ENCODE data around the gene MEF2D. TPM values are rescaled to one million over a fixed set of nuclear protein-coding genes. Genes with fewer than 3 reads are reported as not detected.
A peak's percentile ranks its signal among the peaks of the same experiment; 100 is the strongest.

The MEF2D gene
- total RNA-seq, 2 donors from 2014 or later = 76.1 to 101 TPM

DNA sequence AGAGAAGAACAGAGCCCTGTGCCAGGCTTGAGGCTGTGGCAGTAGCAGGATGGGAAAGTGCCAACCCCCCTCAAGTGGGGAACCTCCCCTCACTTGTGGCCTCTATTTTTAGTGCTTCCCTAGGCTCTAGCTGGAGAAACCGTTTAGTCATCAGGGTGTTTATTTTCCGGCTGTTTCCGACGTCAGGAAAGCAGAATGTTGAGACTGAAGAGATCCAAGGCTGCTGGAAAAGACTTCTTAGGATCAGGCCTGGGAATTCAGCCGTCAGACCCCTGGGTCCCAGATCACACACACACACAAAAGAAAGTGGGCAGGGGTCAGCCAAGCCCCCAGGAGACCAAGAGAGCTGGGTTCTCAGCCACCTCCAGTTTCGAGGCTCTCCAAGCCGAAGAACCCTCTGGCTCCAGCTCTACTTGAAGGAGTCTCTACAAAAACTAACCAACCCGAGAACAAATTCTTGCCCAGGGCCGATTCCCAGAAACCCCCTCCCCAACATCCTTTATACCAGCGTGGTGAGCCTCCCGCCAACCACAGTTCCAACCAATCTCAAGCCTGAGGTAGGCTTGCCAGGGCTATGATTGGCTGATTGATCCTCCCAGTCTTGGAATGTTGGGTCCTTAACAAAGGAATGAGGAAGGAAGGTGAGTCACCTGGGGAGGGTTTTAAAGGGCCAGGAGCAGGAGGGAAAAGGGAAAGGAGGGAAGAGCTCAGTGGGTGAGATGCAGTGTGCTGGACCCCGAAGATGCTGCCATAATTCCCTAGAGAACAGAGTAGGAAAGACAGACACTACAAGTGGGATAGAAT, 2.5 kb upstream of the MEF2D start:
- H3K4me3 ChIP-seq = peak overlapping the region; percentile 87
- H3K27me3 ChIP-seq (replicated peaks; ENCODE audit: insufficient read depth) = no peaks in the 10 kb centered on the region
- ATAC-seq (ENCODE audit: insufficient number of reproducible peaks, low FRiP score, low read depth) = peak; percentile 34
- H3K36me3 ChIP-seq = no peaks in the 10 kb centered on the region
- TF ChIP-seq, protein P1, sequence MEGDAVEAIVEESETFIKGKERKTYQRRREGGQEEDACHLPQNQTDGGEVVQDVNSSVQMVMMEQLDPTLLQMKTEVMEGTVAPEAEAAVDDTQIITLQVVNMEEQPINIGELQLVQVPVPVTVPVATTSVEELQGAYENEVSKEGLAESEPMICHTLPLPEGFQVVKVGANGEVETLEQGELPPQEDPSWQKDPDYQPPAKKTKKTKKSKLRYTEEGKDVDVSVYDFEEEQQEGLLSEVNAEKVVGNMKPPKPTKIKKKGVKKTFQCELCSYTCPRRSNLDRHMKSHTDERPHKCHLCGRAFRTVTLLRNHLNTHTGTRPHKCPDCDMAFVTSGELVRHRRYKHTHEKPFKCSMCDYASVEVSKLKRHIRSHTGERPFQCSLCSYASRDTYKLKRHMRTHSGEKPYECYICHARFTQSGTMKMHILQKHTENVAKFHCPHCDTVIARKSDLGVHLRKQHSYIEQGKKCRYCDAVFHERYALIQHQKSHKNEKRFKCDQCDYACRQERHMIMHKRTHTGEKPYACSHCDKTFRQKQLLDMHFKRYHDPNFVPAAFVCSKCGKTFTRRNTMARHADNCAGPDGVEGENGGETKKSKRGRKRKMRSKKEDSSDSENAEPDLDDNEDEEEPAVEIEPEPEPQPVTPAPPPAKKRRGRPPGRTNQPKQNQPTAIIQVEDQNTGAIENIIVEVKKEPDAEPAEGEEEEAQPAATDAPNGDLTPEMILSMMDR (IDR thresholded peaks at IDR 0.05) = no peak
- peaks cover 35 to 55% of the 10 kb centered on the region in 2 donors for H3K4me1 ChIP-seq (ENCODE audit: control insufficient read depth in 1 of 2, low read depth in 2 of 2)
- peak; percentile 65 for DNase-seq (ENCODE audit: low spot score)
- H3K9me3 ChIP-seq = no peaks in the 10 kb centered on the region
- peak overlapping the region; percentile 100 for H3K27ac ChIP-seq

DNA sequence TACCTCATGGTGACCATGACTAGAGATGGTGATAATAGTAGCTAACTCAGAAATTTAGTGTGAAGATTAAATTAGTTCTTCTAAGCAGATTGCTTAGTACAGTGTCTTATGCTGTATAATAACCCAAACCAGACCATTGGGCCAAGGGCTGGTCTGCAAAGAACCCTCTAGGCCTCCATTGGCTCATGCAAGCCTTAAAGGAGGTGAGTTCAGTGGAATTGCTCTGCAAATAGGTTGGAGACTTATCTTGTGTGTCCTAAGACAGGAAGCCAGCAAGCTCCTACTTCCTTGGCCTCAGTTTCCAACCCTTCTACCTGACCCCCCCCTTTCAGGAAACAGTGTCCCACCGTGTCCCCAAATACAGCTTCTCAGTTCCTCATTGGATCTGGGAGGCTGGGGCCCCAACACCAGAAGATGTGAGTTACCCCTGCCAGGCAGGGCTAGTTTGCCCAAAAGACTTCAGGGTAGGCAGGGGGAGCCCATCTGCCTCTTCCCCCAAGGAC, 1.9 kb upstream of the MEF2D start:
- peak overlapping the region; percentile 87 for H3K4me3 ChIP-seq
- H3K9me3 ChIP-seq = no peaks in the 10 kb centered on the region
- ATAC-seq (ENCODE audit: insufficient number of reproducible peaks, low FRiP score, low read depth) (no peak), DNase-seq (ENCODE audit: low spot score) (no peak)
- peak overlapping the region; percentile 100 for H3K27ac ChIP-seq
- H3K4me1 ChIP-seq (ENCODE audit: control insufficient read depth in 1 of 2, low read depth in 2 of 2) = peaks cover 37 to 55% of the 10 kb centered on the region in 2 donors
- TF ChIP-seq, protein P1 (IDR thresholded peaks at IDR 0.05) = no peak
- H3K27me3 ChIP-seq (replicated peaks; ENCODE audit: insufficient read depth) = no peaks in the 10 kb centered on the region
- H3K36me3 ChIP-seq = no peaks in the 10 kb centered on the region

DNA sequence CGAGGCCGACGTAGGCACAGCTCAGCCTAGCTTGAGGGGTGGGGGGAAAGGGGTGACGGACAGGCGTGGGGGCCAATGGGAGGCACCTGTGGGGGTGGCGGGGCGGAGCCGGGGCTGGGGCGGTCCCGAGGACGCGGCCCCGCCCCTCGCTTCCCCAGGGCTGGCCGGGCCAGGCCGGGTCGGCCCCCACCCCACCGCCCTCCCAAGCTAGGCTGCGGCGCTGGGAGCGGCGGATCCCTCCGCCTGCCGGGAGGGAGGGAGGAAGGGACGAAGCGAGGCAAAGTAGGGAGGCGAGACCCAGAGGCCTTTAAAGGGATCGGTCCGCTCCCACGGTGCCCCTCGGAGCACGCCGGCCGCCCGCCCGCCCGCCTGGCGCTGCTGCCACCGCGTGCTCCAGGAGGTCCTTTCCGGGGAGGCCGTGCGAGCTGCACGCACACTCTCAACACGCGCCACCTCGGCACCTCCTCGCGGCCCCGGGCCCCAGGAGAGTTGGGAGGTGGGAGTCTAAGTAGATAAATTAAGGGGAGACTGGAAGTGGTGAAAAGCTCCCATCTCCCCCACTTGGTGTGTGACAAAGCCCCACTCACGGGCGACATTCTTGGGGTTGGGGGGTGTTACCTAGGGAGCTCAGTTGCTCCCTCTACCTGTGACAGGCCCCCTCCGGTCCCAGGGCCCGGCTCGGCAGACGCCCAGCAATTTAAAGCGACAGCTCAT, 375 bp upstream of the MEF2D start:
- Histone ChIP-seq H3K4me3 (peak overlapping the region; percentile 87), H3K4me1 (ENCODE audit: control insufficient read depth in 1 of 2, low read depth in 2 of 2) (peaks cover 52 to 65% of the 10 kb centered on the region in 2 donors), H3K27ac (peak overlapping the region; percentile 100), H3K36me3 (no peaks in the 10 kb centered on the region), H3K9me3 (no peaks in the 10 kb centered on the region), H3K27me3 (replicated peaks; ENCODE audit: insufficient read depth) (no peaks in the 10 kb centered on the region)
- peak; percentile 33 for ATAC-seq (ENCODE audit: insufficient number of reproducible peaks, low FRiP score, low read depth)
- TF ChIP-seq, protein P1 (IDR thresholded peaks at IDR 0.05) = no peak
- DNase-seq (ENCODE audit: low spot score) = peak; percentile 70

DNA sequence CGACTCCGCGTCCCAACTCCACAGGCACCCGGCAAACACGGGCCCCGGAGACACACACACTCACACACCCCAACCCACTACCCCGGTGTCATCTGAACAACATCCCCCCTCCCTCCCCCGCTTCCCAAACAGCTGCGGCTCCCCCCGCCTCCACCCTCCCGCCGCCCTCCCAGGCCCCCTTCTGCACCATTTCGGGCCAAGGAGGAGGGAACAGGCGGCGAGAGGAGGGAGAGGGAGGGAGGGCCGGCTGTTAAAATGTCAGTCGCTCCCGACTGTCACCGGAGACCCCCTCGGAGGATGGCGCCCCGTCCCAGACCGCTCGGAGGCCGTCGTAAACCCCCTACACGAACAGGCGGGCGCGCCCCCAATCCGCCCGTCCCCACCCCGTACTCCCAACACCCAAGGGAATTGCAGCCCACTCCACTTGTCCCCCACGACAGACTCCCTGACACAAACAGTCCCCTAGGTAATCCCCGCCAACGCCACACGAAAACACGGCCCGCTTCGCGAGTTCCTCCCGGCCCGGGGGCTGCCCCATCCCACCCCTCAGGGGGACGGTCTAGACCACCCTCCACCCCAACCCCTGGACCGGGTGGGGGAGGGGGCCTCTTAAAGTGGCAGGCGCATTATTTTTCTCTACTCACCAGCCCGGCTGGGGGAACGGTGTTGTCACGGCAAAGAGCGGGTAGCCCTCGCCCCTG, 583 bp downstream of the MEF2D start:
- peaks cover 62 to 69% of the 10 kb centered on the region in 2 donors for H3K4me1 ChIP-seq (ENCODE audit: control insufficient read depth in 1 of 2, low read depth in 2 of 2)
- peaks cover 4% of the 10 kb centered on the region for H3K36me3 ChIP-seq
- DNase-seq (ENCODE audit: low spot score) = no peak
- peak overlapping the region; percentile 87 for H3K4me3 ChIP-seq
- ATAC-seq (ENCODE audit: insufficient number of reproducible peaks, low FRiP score, low read depth) = no peak
- peak overlapping the region; percentile 97 to 100 for H3K27ac ChIP-seq
- TF ChIP-seq, protein P1 (IDR thresholded peaks at IDR 0.05) = no peak
- H3K9me3 ChIP-seq = no peaks in the 10 kb centered on the region
- no peaks in the 10 kb centered on the region for H3K27me3 ChIP-seq (replicated peaks; ENCODE audit: insufficient read depth)

Measured in thoracic aorta (tissue), 2 donors.